Mammary microvascular endothelial cell (primary cell): ENCODE measurements around the gene ARL14. TPM values are rescaled to one million over a fixed set of nuclear protein-coding genes. Genes with fewer than 3 reads are reported as not detected.

ENCODE experiments used
- total RNA-seq: library from RNA; depleted of rRNA; stranded (reverse); fragments of >200 nt; gene quantifications from 2 replicates; pipeline ENCODE4 v1.2.3, GENCODE V29; 2015

Gene ARL14
- not detected in 2 replicates for total RNA-seq

DNA sequence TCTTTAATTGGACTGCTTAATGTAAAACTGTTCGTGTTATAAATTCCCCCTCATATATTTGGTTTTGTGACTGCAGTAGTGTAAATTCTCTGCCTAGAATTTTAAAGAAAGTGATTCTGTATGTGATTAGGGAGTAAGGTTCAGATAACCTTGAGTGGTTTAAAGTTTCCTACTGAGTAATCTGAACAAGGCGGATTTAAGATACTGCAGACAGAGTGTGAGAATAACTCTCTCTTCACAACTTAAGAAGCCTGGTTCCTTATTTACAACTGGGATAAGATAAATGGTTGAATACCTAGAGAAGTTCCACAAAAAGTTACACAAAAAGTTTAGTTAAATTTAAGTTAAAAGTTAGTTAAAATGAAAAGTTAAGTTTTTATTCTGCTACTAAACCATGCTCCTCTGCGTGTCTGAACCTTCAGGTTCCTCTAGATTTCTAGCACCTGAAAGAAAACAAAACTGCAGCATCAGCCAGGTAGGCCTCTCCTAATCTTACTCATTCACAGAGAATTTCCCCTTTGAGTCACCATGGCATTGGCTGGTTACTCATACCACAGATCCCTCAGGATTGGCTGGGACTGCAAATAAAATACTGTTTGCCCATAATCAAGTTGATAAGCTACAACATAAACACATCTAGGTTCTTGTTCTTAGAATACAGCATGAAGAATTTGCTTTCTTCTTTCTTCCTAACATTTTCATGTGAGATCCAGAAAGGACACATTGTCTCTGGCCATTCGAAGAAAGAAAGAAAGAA is at the start of gene ARL14:
TSS of gene ARL14 (plus strand) at position 614 of the 757 bp plus-strand sequence. CDS start 187 bp downstream, outside the sequence.

Other genes with a start within 250 kb of the ARL14 start
- gene TRIM59, start 227.4 kb upstream of the ARL14 start, total RNA-seq, result 27.2 and 28.0 TPM in 2 replicates
- gene KPNA4, start 111.6 kb upstream of the ARL14 start, total RNA-seq, result 33.3 and 35.4 TPM in 2 replicates
- 1.1 and 2.5 TPM in 2 replicates for gene PPM1L, start 79.1 kb downstream of the ARL14 start, total RNA-seq